Daoy (cell line): ENCODE data around the gene ATAD5. TPM values are rescaled to one million over a fixed set of nuclear protein-coding genes. Genes with fewer than 3 reads are reported as not detected.
A peak's percentile ranks its signal among the peaks of the same experiment; 100 is the strongest.
"Not testable (repeated sequence)": the region's sequence is repeated elsewhere in the genome, so short reads cannot be mapped to it uniquely, and the experiment has no call there.

ENCODE experiments used
- DNase-seq: peaks from one replicate; pipeline ENCODE4 v3.0.0-alpha.2; 2015; ENCODE audit warnings: low read depth
- total RNA-seq: library from RNA; depleted of rRNA; stranded (reverse); fragments of >200 nt; shearing (Covaris generic); gene quantifications from 2 replicates; pipeline ENCODE4 v1.2.3, GENCODE V29; 2014

Gene ATAD5
- total RNA-seq, 1 experiment from 2014 or later: 9.7 TPM

GRCh38 chr17:30915833-30916611 lies 84.3 kb downstream of the ATAD5 start:
- DNase-seq: no peak

- no peak for DNase-seq
These were observed 85.3 kb downstream of the ATAD5 start for GRCh38 chr17:30917050-30917449.

- no peak for DNase-seq
These were observed 88.5 kb downstream of the ATAD5 start for GRCh38 chr17:30920282-30920681.

GRCh38 chr17:30920683-30921543 lies 89.1 kb downstream of the ATAD5 start:
- no peak for DNase-seq

- DNase-seq: peak; percentile 12
These were observed 89.9 kb downstream of the ATAD5 start, which contains the start of gene ADAP2 for GRCh38 chr17:30921544-30922196. Gene ADAP2 (plus strand): TSS chr17:30921945. CDS start chr17:30922015, 70 bp downstream.

GRCh38 chr17:30922235-30923030 lies 90.7 kb downstream of the ATAD5 start:
- no peak for DNase-seq

GRCh38 chr17:30924341-30924740 lies 92.6 kb downstream of the ATAD5 start:
- DNase-seq: no peak

GRCh38 chr17:30926516-30926915 lies 94.8 kb downstream of the ATAD5 start:
- no peak for DNase-seq

- no peak for DNase-seq
These were observed 96.0 kb downstream of the ATAD5 start for GRCh38 chr17:30927756-30928155.

- DNase-seq: no peak
These were observed 96.8 kb downstream of the ATAD5 start for GRCh38 chr17:30928584-30928983.

GRCh38 chr17:30929081-30929633 lies 97.4 kb downstream of the ATAD5 start:
- no peak for DNase-seq

- DNase-seq: not testable (repeated sequence)
These were observed 98.1 kb downstream of the ATAD5 start for GRCh38 chr17:30929861-30930260.

GRCh38 chr17:30930495-30930894 lies 98.7 kb downstream of the ATAD5 start:
- no peak for DNase-seq

GRCh38 chr17:30931582-30931981 lies 99.8 kb downstream of the ATAD5 start:
- DNase-seq: not testable (repeated sequence)

GRCh38 chr17:30933966-30934365 lies 102.2 kb downstream of the ATAD5 start:
- no peak for DNase-seq

- DNase-seq: no peak
These were observed 107.4 kb downstream of the ATAD5 start for GRCh38 chr17:30939051-30939689.

- DNase-seq: no peak
These were observed 110.7 kb downstream of the ATAD5 start for GRCh38 chr17:30942308-30943079.
